Activated naive CD4-positive, alpha-beta T cell (primary cell): ENCODE data around the gene MS4A18.

Experiments
- DNase-seq, 4 experiments: peaks; one replicate each; lab custom pipeline; 2025; lab: John Stamatoyannopoulos, UW

MS4A18 gene

DNA sequence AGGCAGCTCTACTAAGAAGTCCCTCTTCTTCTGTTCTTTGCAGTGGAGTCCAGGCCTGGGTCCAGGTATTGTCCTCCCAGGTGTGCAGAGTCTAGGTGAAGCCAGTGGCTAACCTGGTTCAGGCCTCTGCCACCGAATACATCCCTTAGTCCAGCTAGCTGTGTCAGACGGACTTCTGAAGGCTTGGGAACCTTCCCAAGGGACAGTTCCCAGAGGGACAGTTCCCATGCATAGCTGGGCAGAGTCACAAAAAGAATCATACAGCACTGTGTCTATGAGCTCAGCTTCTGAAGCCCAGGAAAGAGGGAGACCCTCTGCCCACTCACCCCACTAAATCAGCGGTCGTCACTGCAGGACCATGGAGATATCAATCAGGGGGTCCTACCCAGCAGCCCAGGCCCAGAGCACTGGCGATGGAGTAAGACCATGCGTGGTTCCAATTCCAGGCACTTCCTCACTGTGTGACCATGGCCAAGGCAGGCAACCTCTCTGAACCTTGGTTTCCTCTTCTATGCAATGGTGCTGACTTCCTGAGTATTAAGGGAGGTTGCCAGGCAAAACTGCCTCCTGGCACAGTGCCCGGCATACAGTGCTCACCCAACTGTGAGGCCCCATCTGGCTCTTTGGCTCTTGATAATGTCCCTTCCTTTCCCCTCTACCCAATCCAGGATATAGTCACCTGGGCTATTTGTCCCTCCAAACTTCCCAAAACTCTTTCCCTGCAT lies 64.0 kb downstream of the MS4A18 start:
- DNase-seq: no peak

GRCh38 chr11:60790726-60791125 lies 66.2 kb downstream of the MS4A18 start:
- no peak for DNase-seq

- DNase-seq: no peak
Measured at GRCh38 chr11:60791153-60791933, 66.8 kb downstream of the MS4A18 start.

GRCh38 chr11:60792521-60792920 lies 68.0 kb downstream of the MS4A18 start:
- no peak for DNase-seq
